HepG2 (cell line): ENCODE measurements around the gene MRPL43. TPM values are rescaled to one million over a fixed set of nuclear protein-coding genes. Genes with fewer than 3 reads are reported as not detected.
A peak's percentile ranks its signal among the peaks of the same experiment; 100 is the strongest.

Source experiments
- ATF3 ChIP-seq: sonication (generic); formaldehyde crosslinking; IDR thresholded peaks from 2 replicates; pipeline ENCODE4 v1.4.0; 2020; ENCODE audit warnings: missing genetic modification reagents
- ETS1 ChIP-seq: sonication (generic); formaldehyde crosslinking; IDR thresholded peaks from 2 replicates; pipeline ENCODE4 v1.4.0; 2020; ENCODE audit warnings: missing genetic modification reagents
- FIP1L1 ChIP-seq: fragments of 200-400 bp; formaldehyde crosslinking; IDR thresholded peaks from 2 replicates; pipeline ENCODE4 v1.6.1; 2018; ENCODE audit warnings: low read depth, mild to moderate bottlenecking, low read length, moderate library complexity, borderline replicate concordance; ENCODE audit not compliant: insufficient read depth
- FLYWCH1 ChIP-seq: sonication (generic); formaldehyde crosslinking; IDR thresholded peaks from 2 replicates; pipeline ENCODE4 v1.8.1; 2023; ENCODE audit warnings: mild to moderate bottlenecking, missing genetic modification reagents
- IKZF4 ChIP-seq: sonication (generic); formaldehyde crosslinking; IDR thresholded peaks from 2 replicates; pipeline ENCODE4 v1.5.1; 2020; ENCODE audit warnings: borderline replicate concordance, mild to moderate bottlenecking, low read depth, missing genetic modification reagents; ENCODE audit errors: not compliant biosample characterization
- MEIS2 ChIP-seq: sonication (generic); formaldehyde crosslinking; IDR thresholded peaks from 2 replicates; pipeline ENCODE4 v1.9.0; 2021; ENCODE audit warnings: mild to moderate bottlenecking, missing genetic modification reagents
- MXD4 ChIP-seq: IDR thresholded peaks from 2 replicates; pipeline ENCODE4 v1.6.1; 2016; ENCODE audit warnings: mild to moderate bottlenecking, missing biosample characterization, missing genetic modification reagents
- RBM22 ChIP-seq: fragments of 200-400 bp; formaldehyde crosslinking; optimal IDR thresholded peaks from 2 replicates; pipeline ENCODE3; 2017; ENCODE audit warnings: mild to moderate bottlenecking, low read length, moderate library complexity
- SKIL ChIP-seq: sonication (generic); formaldehyde crosslinking; IDR thresholded peaks from 2 replicates; pipeline ENCODE4 v1.8.0; 2022; ENCODE audit warnings: missing genetic modification reagents, mild to moderate bottlenecking, moderate library complexity, borderline replicate concordance
- SPEN ChIP-seq: sonication (generic); formaldehyde crosslinking; IDR thresholded peaks from 2 replicates; pipeline ENCODE4 v1.5.1; 2020; ENCODE audit warnings: low read depth, mild to moderate bottlenecking, missing genetic modification reagents
- SRSF4 ChIP-seq: fragments of 200-400 bp; formaldehyde crosslinking; IDR thresholded peaks from one replicate; pipeline ENCODE4 v1.6.1; 2018; ENCODE audit warnings: mild to moderate bottlenecking, low read depth, low read length, moderate library complexity; ENCODE audit not compliant: poor library complexity, severe bottlenecking
- ZC3H4 ChIP-seq: sonication (generic); formaldehyde crosslinking; IDR thresholded peaks from 2 replicates; pipeline ENCODE4 v1.4.0; 2020; ENCODE audit warnings: missing genetic modification reagents, borderline replicate concordance
- ZFP1 ChIP-seq: IDR thresholded peaks from 2 replicates; pipeline ENCODE4 v1.6.1; 2016
- ZFP91 ChIP-seq: sonication (generic); formaldehyde crosslinking; IDR thresholded peaks from 2 replicates; pipeline ENCODE4 v1.9.0; 2022; ENCODE audit warnings: missing genetic modification reagents, mild to moderate bottlenecking, borderline replicate concordance
- ZMYM3 ChIP-seq: sonication (generic); formaldehyde crosslinking; IDR thresholded peaks from 2 replicates; pipeline ENCODE4 v1.5.1; 2020; ENCODE audit warnings: mild to moderate bottlenecking, missing genetic modification reagents
- ZNF17 ChIP-seq: sonication (generic); formaldehyde crosslinking; IDR thresholded peaks from 2 replicates; pipeline ENCODE4 v1.5.0; 2020; ENCODE audit warnings: mild to moderate bottlenecking, missing genetic modification reagents
- ZNF234 ChIP-seq: sonication (generic); formaldehyde crosslinking; conservative IDR thresholded peaks from 2 replicates; pipeline ENCODE4 v1.5.1; 2020; ENCODE audit warnings: mild to moderate bottlenecking, missing genetic modification reagents
- ZNF354B ChIP-seq: sonication (generic); formaldehyde crosslinking; IDR thresholded peaks from 2 replicates; pipeline ENCODE4 v1.8.0; 2022; ENCODE audit warnings: mild to moderate bottlenecking, missing genetic modification reagents
- ZNF562 ChIP-seq: sonication (generic); formaldehyde crosslinking; IDR thresholded peaks from 2 replicates; pipeline ENCODE4 v1.8.0; 2022; ENCODE audit warnings: missing genetic modification reagents, borderline replicate concordance
- ZNF574 ChIP-seq: sonication (generic); formaldehyde crosslinking; IDR thresholded peaks from 2 replicates; pipeline ENCODE4 v1.4.0; 2020; ENCODE audit warnings: missing genetic modification reagents
- ZNF615 ChIP-seq: sonication (generic); formaldehyde crosslinking; IDR thresholded peaks from 2 replicates; pipeline ENCODE4 v1.5.0; 2020; ENCODE audit warnings: mild to moderate bottlenecking, missing genetic modification reagents, borderline replicate concordance
- polyA plus RNA-seq, 8 experiments: library from polyadenylated mRNA; depleted of rRNA in 3 of 8; stranded (reverse) in 7 of 8; unstranded in 1 of 8; fragments of >200 nt; fragmentation: Illumina TruSeq in 4 of 8; extraction: Trizol in 4 of 8; gene quantifications; 2 replicates each; pipeline versions ENCODE4 v1.2.1 to v1.2.3, GENCODE V29; 2011 to 2016; ENCODE audit warnings: low read depth in 4 of 8, missing spikeins in 1 of 8, mixed read lengths in 1 of 8; ENCODE audit not compliant: insufficient read depth in 1 of 8
- total RNA-seq, 5 experiments: library from RNA; depleted of rRNA; stranded (reverse); fragments of >200 nt; fragmentation: Illumina TruSeq; extraction: Trizol; gene quantifications; 2 replicates each; pipeline ENCODE4 v1.2.3, GENCODE V29; 2016; ENCODE audit warnings: low read depth in 1 of 5

MRPL43 gene
- total and polyA plus RNA-seq, 2 of the 13 experiments (the other 11 are each of a cell fraction or from before 2014, with no cell fraction given) = 71.0 to 73.7 TPM

- TF ChIP-seq RBM22 (no peak), MEIS2 (no peak), ZNF354B (CRISPR knock-in tag) (no peak), MXD4 (no peak), ZFP1 (no peak), ZNF17 (CRISPR knock-in tag) (no peak), SPEN (CRISPR knock-in tag) (no peak), ZNF574 (CRISPR knock-in tag) (peak; percentile 64), ATF3 (CRISPR knock-in tag) (no peak), ZMYM3 (0 out of 2 replicates have a peak, but pooled peaks have one; percentile 29), SRSF4 (no peak), FIP1L1 (no peak), ZNF615 (CRISPR knock-in tag) (0 out of 2 replicates have a peak, but pooled peaks have one; percentile 60), IKZF4 (CRISPR knock-in tag) (no peak), ZFP91 (CRISPR knock-in tag) (peak; percentile 56), ETS1 (no peak), ZNF234 (CRISPR knock-in tag) (no peak), FLYWCH1 (CRISPR knock-in tag) (no peak), ZNF562 (CRISPR knock-in tag) (no peak), ZC3H4 (no peak), SKIL (CRISPR knock-in tag) (no peak)
Observed at GRCh38 chr10:101012525-101013364, 25.4 kb upstream of the MRPL43 start (continued).
